Measurements from ENCODE around the gene CASD1. TPM values are rescaled to one million over a fixed set of nuclear protein-coding genes. Genes with fewer than 3 reads are reported as not detected.

CASD1 gene
- total RNA-seq, 1 experiment from 2014 or later: 14.0 TPM

DNA sequence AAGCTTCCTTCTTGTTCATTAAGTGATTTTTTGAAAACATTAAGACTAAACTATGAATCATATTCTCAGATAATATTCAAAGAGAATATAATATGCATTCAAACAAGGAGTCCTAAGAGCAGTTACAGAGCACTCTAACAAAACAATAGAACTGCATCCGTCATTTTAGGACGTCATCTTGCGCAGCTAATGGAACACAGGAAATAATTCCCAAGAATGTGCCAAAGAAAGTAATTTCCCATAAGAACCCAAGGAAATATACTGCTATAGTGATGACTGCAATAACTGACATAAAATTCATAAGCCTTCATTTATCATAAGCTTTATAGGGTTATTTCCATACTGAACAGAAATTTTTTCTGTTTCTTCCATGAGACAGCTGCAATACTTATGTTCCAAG is 28.3 kb upstream of the CASD1 start:
- TF ChIP-seq EZH2 (IDR thresholded peaks at IDR 0.05; ENCODE audit: low read depth): no peak
- TF ChIP-seq, protein P1, sequence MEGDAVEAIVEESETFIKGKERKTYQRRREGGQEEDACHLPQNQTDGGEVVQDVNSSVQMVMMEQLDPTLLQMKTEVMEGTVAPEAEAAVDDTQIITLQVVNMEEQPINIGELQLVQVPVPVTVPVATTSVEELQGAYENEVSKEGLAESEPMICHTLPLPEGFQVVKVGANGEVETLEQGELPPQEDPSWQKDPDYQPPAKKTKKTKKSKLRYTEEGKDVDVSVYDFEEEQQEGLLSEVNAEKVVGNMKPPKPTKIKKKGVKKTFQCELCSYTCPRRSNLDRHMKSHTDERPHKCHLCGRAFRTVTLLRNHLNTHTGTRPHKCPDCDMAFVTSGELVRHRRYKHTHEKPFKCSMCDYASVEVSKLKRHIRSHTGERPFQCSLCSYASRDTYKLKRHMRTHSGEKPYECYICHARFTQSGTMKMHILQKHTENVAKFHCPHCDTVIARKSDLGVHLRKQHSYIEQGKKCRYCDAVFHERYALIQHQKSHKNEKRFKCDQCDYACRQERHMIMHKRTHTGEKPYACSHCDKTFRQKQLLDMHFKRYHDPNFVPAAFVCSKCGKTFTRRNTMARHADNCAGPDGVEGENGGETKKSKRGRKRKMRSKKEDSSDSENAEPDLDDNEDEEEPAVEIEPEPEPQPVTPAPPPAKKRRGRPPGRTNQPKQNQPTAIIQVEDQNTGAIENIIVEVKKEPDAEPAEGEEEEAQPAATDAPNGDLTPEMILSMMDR (conservative IDR thresholded peaks at IDR 0.05): no peak
- H3K9me3 ChIP-seq (ENCODE audit: insufficient read depth, low read depth): no peaks in the 10 kb centered on the region
- DNase-seq: no peak
- no peaks in the 10 kb centered on the region for H3K27me3 ChIP-seq (ENCODE audit: insufficient read depth, low read depth)
- H3K9me2 ChIP-seq (ENCODE audit: insufficient read depth): no peaks in the 10 kb centered on the region; the same call in 1 of the 2 replicates
- H3K4me1 ChIP-seq (replicated peaks; ENCODE audit: insufficient read depth): no peaks in the 10 kb centered on the region
- no peak overlapping the region for H3K4me3 ChIP-seq
- no peaks in the 10 kb centered on the region for H4K20me1 ChIP-seq (ENCODE audit: insufficient read depth)
- H3F3A ChIP-seq (ENCODE audit: insufficient read depth, low read depth): no peaks in the 10 kb centered on the region
- no peaks in the 10 kb centered on the region for H3K79me2 ChIP-seq (ENCODE audit: low read depth)
- intact Hi-C loops (cut with micrococcal nuclease; ENCODE audit: unreplicated experiment): no loop called here
- no TSS peak for BruUV-seq (replicated peaks)
- ChIA-PET CTCF (interaction anchor here (0.6 kb wide), 1 partner anchor 1252 kb away, joined by 4 read pairs; no protein-coding TSS in a partner anchor), POLR2A (ENCODE audit: unreplicated experiment) (interaction anchor here (0.7 kb wide), 1 partner anchor 392 kb away, joined by 3 read pairs; no protein-coding TSS in a partner anchor)
- H3K4me2 ChIP-seq: no peak overlapping the region
- H3K36me3 ChIP-seq (ENCODE audit: low read depth): no peaks in the 10 kb centered on the region
- no peak overlapping the region for H3K27ac ChIP-seq
- H2AFZ ChIP-seq: no peak overlapping the region

DNA sequence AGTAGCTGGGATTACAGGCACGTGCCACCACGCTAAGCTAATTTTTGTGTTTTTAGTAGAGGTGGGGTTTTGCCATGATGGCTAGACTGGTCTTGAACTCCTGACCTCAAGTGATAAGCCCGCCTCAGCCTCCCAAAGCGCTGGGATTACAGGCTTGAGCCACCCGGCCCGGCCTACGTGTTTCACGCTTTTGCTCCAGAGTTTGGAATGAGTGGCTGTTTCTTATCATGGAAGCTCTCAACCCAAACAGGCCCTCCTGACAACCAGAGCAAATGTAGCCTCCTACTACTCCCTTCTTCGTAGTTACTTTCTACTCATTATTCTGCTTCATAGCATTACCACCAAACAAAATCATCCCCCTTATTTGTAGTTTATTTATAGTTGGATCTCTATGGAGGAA is 26.8 kb upstream of the CASD1 start:
- TF ChIP-seq EZH2 (IDR thresholded peaks at IDR 0.05; ENCODE audit: low read depth): no peak
- TF ChIP-seq, protein P1 (conservative IDR thresholded peaks at IDR 0.05): no peak
- Histone ChIP-seq H3K27ac (no peak overlapping the region), H4K20me1 (ENCODE audit: insufficient read depth) (no peaks in the 10 kb centered on the region), H3K9me3 (ENCODE audit: insufficient read depth, low read depth) (no peaks in the 10 kb centered on the region), H3K9me2 (ENCODE audit: insufficient read depth) (no peaks in the 10 kb centered on the region), H3K4me3 (no peak overlapping the region), H3K79me2 (ENCODE audit: low read depth) (no peaks in the 10 kb centered on the region), H3K4me2 (no peak overlapping the region), H3K36me3 (ENCODE audit: low read depth) (no peaks in the 10 kb centered on the region), H3K27me3 (ENCODE audit: insufficient read depth, low read depth) (no peaks in the 10 kb centered on the region), H3F3A (ENCODE audit: insufficient read depth, low read depth) (no peaks in the 10 kb centered on the region), H2AFZ (no peak overlapping the region), H3K4me1 (replicated peaks; ENCODE audit: insufficient read depth) (no peaks in the 10 kb centered on the region)
- DNase-seq: no peak
- intact Hi-C loops (cut with micrococcal nuclease; ENCODE audit: unreplicated experiment): no loop called here
- BruUV-seq (replicated peaks): no TSS peak
- ChIA-PET CTCF (no interaction called here), POLR2A (ENCODE audit: unreplicated experiment) (no interaction called here)

DNA sequence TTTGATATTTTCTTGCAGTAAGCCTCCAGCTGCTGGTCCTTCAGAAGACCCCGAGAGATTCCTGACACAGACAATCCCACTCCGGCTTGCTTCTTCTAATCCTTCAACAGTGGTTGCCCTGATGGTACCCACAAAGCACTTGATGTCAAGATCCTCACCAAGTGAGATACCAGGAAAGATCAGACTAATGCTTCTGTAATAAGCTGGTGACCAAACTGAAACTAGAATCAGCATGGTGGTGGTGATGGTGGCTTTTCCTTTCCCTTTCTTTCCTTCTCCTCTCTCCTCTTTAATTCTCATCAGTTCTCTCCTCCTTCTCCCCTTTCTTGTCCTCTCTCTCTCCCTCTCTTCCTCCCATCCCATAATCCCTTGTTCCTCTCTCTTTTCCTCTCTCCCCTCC is 25.8 kb upstream of the CASD1 start:
- TF ChIP-seq, protein P1 (conservative IDR thresholded peaks at IDR 0.05): no peak
- TF ChIP-seq EZH2 (IDR thresholded peaks at IDR 0.05; ENCODE audit: low read depth): no peak
- Histone ChIP-seq H3K4me1 (replicated peaks; ENCODE audit: insufficient read depth) (no peaks in the 10 kb centered on the region), H3K9me2 (ENCODE audit: insufficient read depth) (no peaks in the 10 kb centered on the region), H3K4me2 (no peak overlapping the region), H4K20me1 (ENCODE audit: insufficient read depth) (no peaks in the 10 kb centered on the region), H3K36me3 (ENCODE audit: low read depth) (no peaks in the 10 kb centered on the region), H3K27ac (no peak overlapping the region), H3F3A (ENCODE audit: insufficient read depth, low read depth) (no peaks in the 10 kb centered on the region), H3K4me3 (no peak overlapping the region), H3K27me3 (ENCODE audit: insufficient read depth, low read depth) (no peaks in the 10 kb centered on the region), H2AFZ (peak overlapping the region; percentile 65), H3K79me2 (ENCODE audit: low read depth) (no peaks in the 10 kb centered on the region), H3K9me3 (ENCODE audit: insufficient read depth, low read depth) (no peaks in the 10 kb centered on the region)
- CTCF ChIA-PET: no interaction called here
- intact Hi-C loops (cut with micrococcal nuclease; ENCODE audit: unreplicated experiment): no loop called here
- DNase-seq: no peak
- POLR2A ChIA-PET (ENCODE audit: unreplicated experiment): no interaction called here
- BruUV-seq (replicated peaks): no TSS peak

Data from PC-9 (cell line).